HG03342 (cell line): Measurements from ENCODE around the gene SDR9C7.
"Not testable (repeated sequence)": the region's sequence is repeated elsewhere in the genome, so short reads cannot be mapped to it uniquely, and the experiment has no call there.

Experiments used
- ATAC-seq: cut with Tn5 transposase; IDR thresholded peaks from one replicate; pipeline ENCODE4 v1.9.1; 2021; ENCODE audit warnings: mild to moderate bottlenecking, moderate library complexity; ENCODE audit not compliant: unreplicated experiment

The SDR9C7 gene

DNA sequence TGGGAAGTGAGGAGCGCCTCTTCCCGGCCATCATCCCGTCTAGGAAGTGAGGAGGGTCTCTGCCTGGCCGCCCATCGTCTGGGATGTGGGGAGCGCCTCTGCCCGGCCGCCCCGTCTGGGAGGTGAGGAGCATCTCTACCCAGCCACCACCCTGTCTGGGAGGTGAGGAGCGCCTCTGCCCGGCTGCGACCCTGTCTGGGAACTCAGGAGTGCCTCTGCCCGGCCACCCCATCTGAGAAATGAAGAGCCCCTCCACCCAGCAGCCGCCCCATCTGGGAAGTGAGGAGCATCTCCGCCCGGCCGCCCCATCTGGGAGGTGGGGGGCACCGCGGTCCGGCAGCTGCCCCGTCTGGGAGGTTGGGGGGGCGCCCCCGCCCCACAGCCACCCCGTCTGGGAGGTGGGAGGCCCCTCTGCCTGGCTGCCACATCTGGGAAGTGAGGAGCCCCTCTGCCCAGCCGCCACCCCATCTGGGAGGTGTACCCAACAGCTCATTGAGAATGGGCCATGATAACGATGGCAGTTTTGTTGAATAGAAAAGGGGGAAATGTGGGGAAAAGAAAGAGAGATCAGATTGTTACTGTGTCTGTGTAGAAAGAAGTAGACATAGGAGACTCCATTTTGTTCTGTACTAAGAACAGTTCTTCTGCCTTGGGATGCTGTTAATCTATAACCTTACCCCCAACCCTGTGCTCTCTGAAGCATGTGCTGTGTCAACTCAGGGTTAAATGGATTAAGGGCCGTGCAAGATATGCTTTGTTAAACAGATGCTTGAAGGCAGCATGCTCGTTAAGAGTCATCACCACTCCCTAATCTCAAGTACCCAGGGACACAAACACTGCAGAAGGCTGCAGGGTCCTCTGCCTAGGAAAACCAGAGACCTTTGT is 54.7 kb downstream of the SDR9C7 start:
- ATAC-seq = not testable (repeated sequence)

DNA sequence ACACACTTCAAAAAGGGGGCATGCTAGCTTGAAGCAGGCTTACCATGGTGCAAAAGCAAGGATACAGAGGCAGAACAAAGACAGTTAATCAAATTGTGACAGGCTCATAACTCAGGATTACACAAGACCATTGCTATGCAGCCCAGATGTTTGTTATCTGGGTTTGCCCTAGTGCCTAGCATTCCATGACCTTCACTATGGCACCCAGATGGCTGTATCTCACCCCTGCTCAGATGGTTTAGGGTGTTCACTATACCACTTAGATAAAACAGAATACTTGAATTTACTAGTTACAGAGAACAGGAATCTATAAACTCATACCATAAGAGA is 56.2 kb downstream of the SDR9C7 start:
- no peak for ATAC-seq

DNA sequence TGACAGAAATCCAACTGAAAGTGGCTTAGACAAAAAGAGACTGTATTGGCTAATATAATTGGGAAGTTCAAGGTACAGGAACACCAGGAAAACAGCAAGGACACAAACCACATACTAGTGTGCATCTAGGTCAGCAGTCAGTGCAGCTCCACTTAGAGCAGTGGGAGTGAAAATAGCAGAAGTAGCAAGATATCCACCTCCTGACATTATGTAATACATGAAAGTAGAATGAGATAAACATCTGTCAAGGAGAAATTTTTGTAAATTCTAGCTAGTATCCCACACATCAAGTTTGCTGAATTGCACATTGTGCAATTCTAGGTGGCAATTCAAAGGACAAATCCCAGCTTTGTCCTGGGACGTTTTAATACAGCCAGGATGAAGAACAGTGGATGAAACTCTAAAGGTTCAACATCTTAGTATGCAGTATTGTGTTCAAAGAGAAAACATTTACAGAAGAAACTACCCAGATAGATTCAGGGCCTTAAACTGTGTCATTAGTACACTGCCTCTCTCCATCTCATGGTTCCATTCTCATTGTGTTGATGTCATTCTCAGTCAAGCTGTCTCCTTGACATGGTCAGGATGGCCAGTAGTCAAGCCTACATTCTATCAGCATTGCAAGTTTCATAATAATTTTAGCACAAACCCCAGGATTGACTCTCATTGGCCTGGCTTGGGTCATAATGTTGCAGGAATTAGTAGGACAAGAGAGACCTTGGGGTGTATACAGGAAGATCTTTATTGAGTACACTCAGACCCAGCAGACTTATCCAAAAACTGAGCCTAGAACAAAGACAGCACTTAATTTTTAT is 56.8 kb downstream of the SDR9C7 start:
- ATAC-seq = no peak

DNA sequence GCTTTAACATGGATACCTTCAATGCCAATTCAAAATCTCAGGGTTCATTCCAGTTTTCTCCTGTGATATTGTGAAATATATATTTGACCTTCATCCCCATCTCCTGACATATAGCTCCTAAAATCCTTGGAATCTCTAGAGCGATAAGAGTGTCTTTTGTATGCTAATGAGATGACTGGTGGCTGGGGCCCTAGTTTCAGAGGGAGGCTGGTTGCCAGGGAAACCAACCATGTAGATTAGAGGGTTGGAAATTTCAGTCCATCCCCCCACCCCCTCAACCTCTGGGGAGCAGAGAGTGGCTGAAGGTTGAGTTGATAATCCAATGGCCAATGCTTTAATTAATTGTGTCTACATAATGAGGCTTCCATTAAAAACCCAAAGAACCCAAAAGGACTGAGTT is 59.4 kb downstream of the SDR9C7 start:
- ATAC-seq = no peak

DNA sequence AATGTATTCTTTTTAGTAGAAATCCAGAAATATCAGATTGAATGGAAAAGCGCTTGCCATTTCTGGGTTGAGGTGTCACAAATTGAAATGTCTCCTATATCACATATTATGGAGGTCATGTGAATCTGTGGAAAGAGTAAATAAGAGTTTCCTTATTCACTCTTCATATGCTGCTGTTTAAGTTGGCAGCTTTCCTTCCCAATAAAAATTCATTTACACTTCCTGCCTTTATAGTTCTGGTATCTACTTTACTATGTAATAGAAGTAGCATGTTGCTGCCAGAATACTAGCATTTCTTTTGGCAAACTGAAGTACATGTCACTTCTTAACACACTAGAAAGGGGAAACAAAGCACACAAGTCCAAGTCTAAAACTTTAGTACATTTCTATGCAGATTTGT is 60.8 kb downstream of the SDR9C7 start:
- ATAC-seq = no peak
